MCF 10A (cell line): Measurements from ENCODE around the gene ATG10. TPM values are rescaled to one million over a fixed set of nuclear protein-coding genes. Genes with fewer than 3 reads are reported as not detected.

ENCODE experiments used
- BruUV-seq: library from RNA; stranded (reverse); fragments of 400-500 nt; replicated peaks from 2 replicates; lab custom pipeline; 2021; lab: Mats Ljungman, UMichigan
- CTCF ChIA-PET: fragments of 300-600 bp; sonication (Branson Sonifier 250); formaldehyde crosslinking; extraction: SDS; loops from one replicate; lab custom pipeline; 2021; ENCODE audit warnings: antibody characterized with exemption, inconsistent platforms; lab: Yijun Ruan, JAX
- POLR2A ChIA-PET: fragments of 300-600, 350-650 bp; sonication (Branson Sonifier 250); formaldehyde crosslinking; extraction: SDS; loops from one replicate; lab custom pipeline; 2020; ENCODE audit warnings: antibody characterized with exemption, inconsistent platforms; lab: Yijun Ruan, JAX
- DNase-seq: peaks from one replicate; pipeline ENCODE4 v3.0.0-alpha.2; 2018; ENCODE audit not compliant: unreplicated experiment
- H3K27ac Mint-ChIP-seq: one replicate; pipeline ENCODE4 v1.8.0; 2022; ENCODE audit warnings: mild to moderate bottlenecking, low read depth, mixed read lengths; ENCODE audit not compliant: unreplicated experiment
- H3K27me3 Mint-ChIP-seq: one replicate; pipeline ENCODE4 v1.8.0; 2022; ENCODE audit warnings: mixed read lengths; ENCODE audit not compliant: insufficient read depth, unreplicated experiment
- H3K36me3 Mint-ChIP-seq: one replicate; pipeline ENCODE4 v1.8.0; 2022; ENCODE audit warnings: mild to moderate bottlenecking, moderate library complexity, mixed read lengths; ENCODE audit not compliant: insufficient read depth, unreplicated experiment
- H3K4me1 Mint-ChIP-seq: one replicate; pipeline ENCODE4 v1.8.0; 2022; ENCODE audit warnings: mixed read lengths; ENCODE audit not compliant: insufficient read depth, unreplicated experiment
- H3K4me3 Mint-ChIP-seq: one replicate; pipeline ENCODE4 v1.8.0; 2022; ENCODE audit warnings: mild to moderate bottlenecking, moderate library complexity, mixed read lengths; ENCODE audit not compliant: unreplicated experiment
- H3K9me3 Mint-ChIP-seq: one replicate; pipeline ENCODE4 v1.8.0; 2022; ENCODE audit warnings: mixed read lengths; ENCODE audit not compliant: unreplicated experiment
- intact Hi-C: fragments of 100-400 bp; cut with micrococcal nuclease; formaldehyde crosslinking; loops from 2 replicates; pipeline ENCODE4 v1.14.1; 2022
- total RNA-seq: library from RNA; stranded (reverse); gene quantifications from 2 replicates; pipeline ENCODE4 v1.2.3, GENCODE V29; 2022
- TF ChIP-seq, protein P1 (sequence below): fragments of 200-600 bp; IDR thresholded peaks from one replicate; pipeline ENCODE4 v1.8.0; 2022; ENCODE audit warnings: antibody characterized with exemption, mild to moderate bottlenecking; ENCODE audit not compliant: unreplicated experiment

ATG10 gene
- total RNA-seq, 1 experiment from 2014 or later = 9.9 TPM

DNA sequence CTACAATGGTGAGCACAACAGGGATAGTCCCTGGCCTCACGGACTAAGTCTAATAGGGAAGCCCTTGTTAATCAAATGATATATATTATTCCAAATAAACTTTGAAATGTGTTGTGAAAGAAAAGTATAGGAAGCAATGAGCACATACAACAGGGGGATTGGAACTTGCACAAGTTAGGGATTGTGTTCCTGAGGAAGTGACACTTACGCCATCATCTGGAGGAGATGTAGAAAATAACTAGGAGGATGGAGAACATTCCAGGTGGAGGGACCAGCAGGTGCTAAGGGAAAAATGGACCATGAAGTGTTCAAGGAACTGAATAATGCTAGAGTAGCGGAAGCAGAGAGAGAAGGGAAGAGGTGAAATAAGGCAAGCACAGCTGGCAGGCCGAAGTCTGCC, 325.1 kb downstream of the ATG10 start:
- CTCF ChIA-PET = no interaction called here
- TF ChIP-seq, protein P1, sequence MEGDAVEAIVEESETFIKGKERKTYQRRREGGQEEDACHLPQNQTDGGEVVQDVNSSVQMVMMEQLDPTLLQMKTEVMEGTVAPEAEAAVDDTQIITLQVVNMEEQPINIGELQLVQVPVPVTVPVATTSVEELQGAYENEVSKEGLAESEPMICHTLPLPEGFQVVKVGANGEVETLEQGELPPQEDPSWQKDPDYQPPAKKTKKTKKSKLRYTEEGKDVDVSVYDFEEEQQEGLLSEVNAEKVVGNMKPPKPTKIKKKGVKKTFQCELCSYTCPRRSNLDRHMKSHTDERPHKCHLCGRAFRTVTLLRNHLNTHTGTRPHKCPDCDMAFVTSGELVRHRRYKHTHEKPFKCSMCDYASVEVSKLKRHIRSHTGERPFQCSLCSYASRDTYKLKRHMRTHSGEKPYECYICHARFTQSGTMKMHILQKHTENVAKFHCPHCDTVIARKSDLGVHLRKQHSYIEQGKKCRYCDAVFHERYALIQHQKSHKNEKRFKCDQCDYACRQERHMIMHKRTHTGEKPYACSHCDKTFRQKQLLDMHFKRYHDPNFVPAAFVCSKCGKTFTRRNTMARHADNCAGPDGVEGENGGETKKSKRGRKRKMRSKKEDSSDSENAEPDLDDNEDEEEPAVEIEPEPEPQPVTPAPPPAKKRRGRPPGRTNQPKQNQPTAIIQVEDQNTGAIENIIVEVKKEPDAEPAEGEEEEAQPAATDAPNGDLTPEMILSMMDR = no peak
- intact Hi-C loops = no loop called here
- no peak overlapping the region for H3K4me3 Mint-ChIP-seq
- no peak overlapping the region for H3K27ac Mint-ChIP-seq
- H3K27me3 Mint-ChIP-seq = no peaks in the 10 kb centered on the region
- no peaks in the 10 kb centered on the region for H3K4me1 Mint-ChIP-seq
- no peak for DNase-seq
- no TSS peak for BruUV-seq
- POLR2A ChIA-PET = no interaction called here
- no peaks in the 10 kb centered on the region for H3K36me3 Mint-ChIP-seq
- H3K9me3 Mint-ChIP-seq = no peaks in the 10 kb centered on the region

DNA sequence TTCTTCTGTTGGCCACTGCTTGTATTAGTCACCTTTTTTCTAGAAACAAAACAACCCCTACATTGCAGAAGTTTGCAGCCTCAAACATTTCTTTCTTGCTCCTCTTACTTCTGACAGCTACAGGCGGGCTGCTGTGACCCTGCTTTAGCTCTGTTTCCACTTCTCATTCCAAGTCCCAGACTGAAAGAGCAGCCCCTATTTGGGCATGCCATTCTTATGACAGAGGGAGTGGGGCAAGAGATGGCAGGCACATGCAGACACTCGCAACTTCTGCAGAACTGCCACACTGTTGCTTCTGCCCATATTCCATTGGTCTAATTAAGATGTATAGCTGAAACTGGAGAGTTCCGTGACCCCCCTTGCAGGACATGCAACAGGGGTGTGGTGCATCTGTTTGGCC, 325.9 kb downstream of the ATG10 start:
- Mint-ChIP-seq H3K27me3 (no peaks in the 10 kb centered on the region), H3K9me3 (no peaks in the 10 kb centered on the region), H3K36me3 (no peaks in the 10 kb centered on the region), H3K4me1 (no peaks in the 10 kb centered on the region), H3K4me3 (no peak overlapping the region), H3K27ac (no peak overlapping the region)
- ChIA-PET CTCF (interaction anchor here (0.9 kb wide), 1 partner anchor 51 kb away, joined by 3 read pairs; no protein-coding TSS in a partner anchor), POLR2A (no interaction called here)
- intact Hi-C loops = no loop called here
- DNase-seq = no peak
- BruUV-seq = no TSS peak
- TF ChIP-seq, protein P1 = no peak

DNA sequence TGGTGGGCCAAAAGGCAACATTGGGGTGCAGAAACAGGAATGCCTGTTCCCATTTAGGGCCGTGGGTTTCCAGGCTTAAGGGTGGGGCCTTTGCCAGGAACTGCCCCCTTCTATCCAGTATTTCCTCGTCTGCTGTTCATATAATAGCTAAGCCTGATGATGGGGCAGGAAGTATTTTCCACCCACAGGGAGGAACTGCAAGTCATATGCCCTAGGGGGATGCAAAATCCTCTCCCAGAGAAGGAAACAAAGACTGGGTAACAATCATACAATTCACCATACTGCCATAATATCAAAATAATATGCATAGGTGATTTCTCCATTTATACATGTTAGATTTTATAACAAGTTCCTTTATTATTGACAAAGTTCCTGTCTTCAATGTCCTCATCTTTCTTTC, 326.8 kb downstream of the ATG10 start:
- ChIA-PET CTCF (interaction anchor here (0.7 kb wide), 1 partner anchor 42 kb away, joined by 4 read pairs; no protein-coding TSS in a partner anchor), POLR2A (no interaction called here)
- H3K9me3 Mint-ChIP-seq = no peaks in the 10 kb centered on the region
- H3K4me1 Mint-ChIP-seq = no peaks in the 10 kb centered on the region
- no peaks in the 10 kb centered on the region for H3K36me3 Mint-ChIP-seq
- H3K27ac Mint-ChIP-seq = no peak overlapping the region
- intact Hi-C loops = no loop called here
- no peak overlapping the region for H3K4me3 Mint-ChIP-seq
- no peaks in the 10 kb centered on the region for H3K27me3 Mint-ChIP-seq
- BruUV-seq = no TSS peak
- DNase-seq = no peak
- TF ChIP-seq, protein P1 = no peak

DNA sequence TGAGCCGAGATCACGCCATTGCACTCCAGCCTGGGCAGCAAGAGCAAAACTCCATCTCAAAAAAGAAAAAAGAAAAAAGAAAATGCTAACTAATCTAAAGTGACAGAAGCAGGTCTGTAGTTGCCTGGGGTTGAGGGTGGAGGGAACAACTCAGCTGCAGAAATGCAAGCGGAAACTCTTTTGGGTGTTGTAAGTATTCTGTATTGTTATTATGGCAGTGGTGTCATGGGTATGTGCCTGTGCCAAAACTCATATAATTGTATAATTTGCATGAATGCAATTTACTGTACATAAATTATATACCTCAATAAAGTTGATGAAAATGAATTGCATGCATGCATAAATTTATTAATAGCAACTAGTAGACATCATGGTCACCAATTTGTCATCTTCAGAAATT, 329.4 kb downstream of the ATG10 start:
- no peaks in the 10 kb centered on the region for H3K9me3 Mint-ChIP-seq

More for the DNA sequence above, 329.4 kb downstream of the ATG10 start:
- no peak overlapping the region for H3K4me3 Mint-ChIP-seq
- ChIA-PET CTCF (interaction anchor here (0.6 to 1.5 kb wide), 3 partner anchors 10 to 1261 kb away, joined by 3 to 4 read pairs (median 3); no protein-coding TSS in a partner anchor), POLR2A (no interaction called here)
- no peaks in the 10 kb centered on the region for H3K36me3 Mint-ChIP-seq
- BruUV-seq = no TSS peak
- intact Hi-C loops = no loop called here
- no peaks in the 10 kb centered on the region for H3K4me1 Mint-ChIP-seq
- no peaks in the 10 kb centered on the region for H3K27me3 Mint-ChIP-seq
- TF ChIP-seq, protein P1 = no peak
- no peak overlapping the region for H3K27ac Mint-ChIP-seq
- no peak for DNase-seq

Other genes starting within 250 kb of the ATG10 start
- gene SSBP2, start 220.9 kb upstream of the ATG10 start, total RNA-seq = 36.0 and 52.7 TPM in 2 replicates